ENCODE measurements around the gene ZNF571.

ZNF571 gene

GRCh38 chr19:37594304-37594981, at the start of gene ZNF571, which contains the start of gene ZNF540:
ZNF571 (minus strand) TSS chr19:37594792; CDS start chr19:37586676, 8,116 bp downstream.
ZNF540 (plus strand) TSS chr19:37594876; CDS start chr19:37598448, 3,572 bp downstream.
- peak; percentile 64 to 96 (median 88) for DNase-seq

GRCh38 chr19:37635076-37636056, 40.8 kb upstream of the ZNF571 start:
- DNase-seq: no peak

GRCh38 chr19:37594982-37595382, 390 bp upstream of the ZNF571 start:
- peak in 42 of 51 donors; percentile 8 to 90 (median 64) for DNase-seq

- peak in 1 of 51 donors; percentile 23 for DNase-seq
Measured at GRCh38 chr19:37593996-37594303, 642 bp downstream of the ZNF571 start.

- no peak for DNase-seq
Measured at GRCh38 chr19:37583340-37583739, 11.3 kb downstream of the ZNF571 start.

- DNase-seq: no peak
Measured at GRCh38 chr19:37572203-37572602, 22.4 kb downstream of the ZNF571 start.

GRCh38 chr19:37565370-37565669, 29.3 kb downstream of the ZNF571 start:
- DNase-seq: no peak

GRCh38 chr19:37564624-37565369, 29.8 kb downstream of the ZNF571 start:
- DNase-seq: no peak

- no peak for DNase-seq
Measured at GRCh38 chr19:37563518-37563917, 31.1 kb downstream of the ZNF571 start.

GRCh38 chr19:37551129-37551993, 43.2 kb downstream of the ZNF571 start:
- peak in 3 of 51 donors; percentile 4 to 40 (median 25) for DNase-seq

- DNase-seq: no peak
Measured at GRCh38 chr19:37537391-37537947, 57.1 kb downstream of the ZNF571 start.

GRCh38 chr19:37519890-37520289, 74.7 kb downstream of the ZNF571 start:
- no peak for DNase-seq

Measured in hypothalamus (tissue), 51 donors.